ENCODE measurements around the gene KIF6. TPM values are rescaled to one million over a fixed set of nuclear protein-coding genes. Genes with fewer than 3 reads are reported as not detected.

The KIF6 gene
- total and polyA plus RNA-seq, 2 of the 8 experiments (the other 6 are each of a cell fraction or from before 2014, with no cell fraction given) = 0.53 to 0.65 TPM

GRCh38 chr6:39420300-39421265 lies 304.6 kb downstream of the KIF6 start (continued):
- TF ChIP-seq TCF12 (IDR thresholded peaks at IDR 0.05; ENCODE audit: low read depth, low read length) (no peak), CHD7 (IDR thresholded peaks at IDR 0.05; ENCODE audit: insufficient replicate concordance, low read length) (no peak), TEAD4 (IDR thresholded peaks at IDR 0.05; ENCODE audit: low read depth, low read length) (no peak), CTBP2 (IDR thresholded peaks at IDR 0.05; ENCODE audit: borderline replicate concordance, insufficient read depth, insufficient read length, low read length) (no peak), RBBP5 (IDR thresholded peaks at IDR 0.05; ENCODE audit: borderline replicate concordance, low read depth, low read length) (no peak), TAF1 (IDR thresholded peaks at IDR 0.05; ENCODE audit: low read depth, low read length) (no peak), USF2 (IDR thresholded peaks at IDR 0.05; ENCODE audit: low read length) (no peak)

Data from H1 (cell line).